GM19328 (cell line): Measurements from ENCODE around the gene ARFGEF3.
"Not testable (repeated sequence)": the region's sequence is repeated elsewhere in the genome, so short reads cannot be mapped to it uniquely, and the experiment has no call there.

ENCODE experiments used
- ATAC-seq: cut with Tn5 transposase; IDR thresholded peaks from one replicate; pipeline ENCODE4 v1.9.1; 2021; ENCODE audit warnings: mild to moderate bottlenecking, moderate library complexity; ENCODE audit not compliant: unreplicated experiment

The ARFGEF3 gene

DNA sequence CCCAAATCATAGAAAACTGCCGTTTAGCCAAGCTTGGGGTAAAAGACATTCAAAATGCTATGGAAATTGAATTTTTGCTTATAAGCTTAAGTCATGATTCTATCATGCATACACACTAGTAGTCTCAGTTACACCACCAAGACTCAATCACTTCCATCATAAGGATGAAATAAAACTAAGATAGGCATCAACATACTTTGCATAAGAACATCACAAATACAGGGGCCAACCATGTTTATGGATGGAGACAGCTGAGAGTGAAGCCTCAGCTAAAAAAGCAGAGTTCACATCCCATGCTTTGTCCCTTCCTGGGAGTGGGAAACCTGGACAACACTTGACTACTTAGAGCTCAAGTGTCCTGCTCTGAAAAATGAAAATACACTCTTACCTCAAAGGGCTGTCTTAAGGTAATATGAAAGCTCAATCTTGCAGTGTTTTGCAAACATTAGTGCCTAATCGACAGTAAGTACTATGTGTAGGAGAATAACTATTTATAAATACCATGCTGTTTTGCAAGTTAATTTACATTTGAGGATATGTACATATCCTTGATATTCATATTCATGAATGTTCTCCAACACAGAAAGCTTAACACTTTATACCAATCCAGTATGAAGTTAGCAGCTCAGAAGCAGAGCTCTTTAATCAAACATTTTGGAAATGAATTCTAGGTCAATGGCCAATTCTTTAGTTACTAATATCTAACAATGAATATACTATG is 184.0 kb downstream of the ARFGEF3 start:
- ATAC-seq: no peak

GRCh38 chr6:138346302-138347195 is 184.8 kb downstream of the ARFGEF3 start:
- no peak for ATAC-seq

DNA sequence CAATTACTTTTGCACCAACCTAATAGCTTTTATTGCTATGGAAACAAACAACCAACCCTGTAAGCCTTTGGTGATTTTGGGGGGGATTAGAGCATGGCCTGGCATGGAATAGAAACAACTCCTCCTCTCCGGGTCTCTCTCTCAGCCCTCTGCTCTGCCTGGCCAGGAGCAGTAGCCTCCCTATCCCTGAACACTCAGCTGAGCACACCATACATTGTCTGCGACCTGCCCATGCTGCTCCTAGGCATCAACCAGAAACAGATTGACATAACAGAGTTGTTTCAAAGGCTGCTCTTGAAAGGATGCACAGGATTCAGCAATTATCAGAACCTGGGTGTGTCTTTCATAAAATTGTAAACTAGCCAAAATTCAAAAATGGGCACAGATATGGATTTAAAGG is 186.1 kb downstream of the ARFGEF3 start:
- no peak for ATAC-seq

- ATAC-seq: no peak
Observed at GRCh38 chr6:138349891-138350290, 188.2 kb downstream of the ARFGEF3 start.

GRCh38 chr6:138357928-138358327 is 196.2 kb downstream of the ARFGEF3 start:
- no peak for ATAC-seq

DNA sequence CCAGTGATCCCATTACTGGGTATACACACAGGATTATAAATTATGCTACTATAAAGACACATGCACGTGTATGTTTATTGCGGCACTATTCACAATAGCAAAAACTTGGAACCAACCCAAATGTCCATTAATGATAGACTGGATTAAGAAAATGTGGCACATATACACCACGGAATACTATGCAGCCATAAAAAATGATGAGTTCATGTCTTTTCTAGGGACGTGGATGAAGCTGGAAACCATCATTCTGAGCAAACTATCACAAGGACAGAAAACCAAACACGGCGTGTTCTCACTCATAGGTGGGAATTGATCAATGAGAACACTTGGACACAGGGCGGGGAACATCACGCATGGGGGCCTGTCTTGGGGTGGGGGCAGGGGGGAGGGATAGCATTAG is 206.9 kb downstream of the ARFGEF3 start:
- ATAC-seq: not testable (repeated sequence)

DNA sequence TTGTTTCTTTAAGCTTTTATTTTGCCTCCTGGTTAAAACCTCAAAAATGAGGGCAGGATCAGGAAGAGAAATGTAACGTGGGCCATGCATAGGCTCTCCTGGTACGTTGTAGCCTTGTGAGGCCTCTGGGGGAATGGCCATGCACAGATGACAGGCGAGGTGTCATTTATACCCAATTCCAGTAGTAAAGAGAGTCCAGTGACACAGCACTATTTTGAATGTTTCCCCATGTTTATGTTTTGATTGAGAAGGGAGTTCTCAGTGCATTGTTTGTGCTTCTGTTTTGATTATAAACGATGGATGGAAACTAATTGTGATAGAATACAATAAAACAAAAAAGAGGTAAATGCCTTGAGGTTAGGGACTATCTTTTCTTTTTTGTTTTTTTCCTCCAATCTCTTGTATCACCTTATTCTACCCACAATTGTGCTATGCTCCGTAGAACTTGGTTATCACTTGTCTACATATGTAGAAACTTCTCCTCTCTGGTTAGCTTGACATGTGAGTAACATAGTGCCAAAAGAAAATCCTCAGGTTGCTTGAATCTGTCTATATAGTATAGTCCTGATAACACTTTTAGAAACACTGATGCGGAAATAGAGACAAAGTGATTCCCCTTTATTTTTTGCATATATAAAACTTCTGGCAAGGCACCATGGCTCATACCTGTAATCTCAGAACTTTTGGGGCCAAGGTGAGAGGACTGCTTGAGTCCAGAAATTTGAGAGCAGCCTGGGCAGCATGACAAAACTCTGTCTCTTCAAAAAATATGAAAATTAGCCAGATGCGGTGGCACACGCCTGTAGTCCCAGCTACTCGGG is 209.1 kb downstream of the ARFGEF3 start:
- ATAC-seq: no peak

- no peak for ATAC-seq
Observed at GRCh38 chr6:138371452-138371711, 209.6 kb downstream of the ARFGEF3 start.

DNA sequence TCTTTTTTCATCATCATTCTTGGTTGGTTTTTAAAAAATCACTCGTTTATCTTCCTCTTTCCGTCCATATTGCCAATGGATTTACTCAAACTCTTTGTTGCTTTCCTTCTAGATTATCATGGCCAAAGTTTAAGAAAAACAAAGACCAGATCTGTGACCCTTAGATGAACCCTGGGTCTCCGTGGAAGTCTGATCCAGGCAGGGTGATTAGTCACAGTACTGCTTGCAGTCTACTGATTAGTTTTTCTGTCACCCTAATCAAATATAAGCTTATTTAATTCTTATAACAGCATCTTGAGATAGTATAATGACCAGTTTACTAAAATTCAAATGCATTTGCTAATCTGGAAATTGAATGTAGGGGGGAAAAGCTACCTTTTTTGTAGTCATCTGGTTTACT is 210.0 kb downstream of the ARFGEF3 start:
- no peak for ATAC-seq

DNA sequence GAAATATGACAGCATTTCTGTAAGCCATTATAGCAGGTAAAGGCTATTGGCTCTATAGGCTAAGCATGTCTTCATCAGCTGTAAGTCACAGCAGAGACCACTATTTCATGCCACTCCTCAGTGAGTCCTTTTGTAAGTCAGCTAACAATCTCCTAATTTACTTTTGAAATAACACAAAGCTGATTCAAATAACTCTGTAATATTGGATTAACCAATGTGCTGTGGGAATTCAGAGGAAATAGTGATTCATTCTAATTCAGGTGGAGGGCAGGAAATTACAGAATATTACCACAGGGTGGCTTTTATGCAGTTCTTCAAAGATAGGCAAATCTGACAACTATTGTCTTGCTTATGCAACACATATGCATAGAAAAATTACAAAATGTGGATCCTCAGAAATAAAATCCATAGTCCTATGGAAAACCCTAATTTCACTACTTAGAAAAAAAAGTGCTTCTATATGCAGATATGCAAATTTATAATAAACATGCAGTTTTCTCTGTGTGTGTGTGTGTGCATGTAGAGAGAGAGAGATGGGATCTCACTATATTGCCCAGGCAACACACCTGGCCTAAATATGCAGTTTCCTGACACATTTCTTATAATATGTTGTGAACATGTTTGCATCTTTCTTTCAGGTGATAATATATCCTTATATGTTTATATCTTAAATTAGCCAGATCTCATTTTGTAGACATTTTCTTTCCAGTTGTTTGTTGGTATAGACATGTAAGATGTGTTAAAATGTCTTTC is 211.1 kb downstream of the ARFGEF3 start:
- ATAC-seq: no peak

GRCh38 chr6:138374230-138374629 is 212.5 kb downstream of the ARFGEF3 start:
- no peak for ATAC-seq

- no peak for ATAC-seq
Observed at GRCh38 chr6:138374815-138375214, 213.1 kb downstream of the ARFGEF3 start.

- no peak for ATAC-seq
Observed at GRCh38 chr6:138377042-138377441, 215.3 kb downstream of the ARFGEF3 start.

DNA sequence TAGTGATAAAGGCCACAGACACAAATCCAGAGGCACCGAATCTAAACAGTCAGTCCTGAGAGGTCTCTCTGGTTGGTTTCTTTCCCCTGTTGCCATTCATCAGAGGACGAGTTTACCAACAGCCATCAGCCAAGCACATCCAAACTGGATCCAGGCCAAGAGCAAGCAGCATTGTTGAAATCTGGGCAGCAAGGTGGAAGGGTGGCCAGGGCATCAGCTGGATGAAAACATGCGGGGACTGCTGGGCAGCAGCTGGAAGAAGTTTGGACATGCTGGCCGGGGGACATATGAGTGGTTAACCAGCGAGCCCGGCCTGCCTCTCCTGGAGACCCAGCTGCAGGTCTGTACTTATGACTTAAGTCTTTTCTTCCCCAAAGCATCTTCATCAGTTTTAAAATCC is 216.1 kb downstream of the ARFGEF3 start, which contains the start of gene SMIM28:
Gene SMIM28 (plus strand): TSS at position 62 of the 400 bp plus-strand sequence. CDS start 168 bp downstream, at position 230.
- ATAC-seq: no peak

DNA sequence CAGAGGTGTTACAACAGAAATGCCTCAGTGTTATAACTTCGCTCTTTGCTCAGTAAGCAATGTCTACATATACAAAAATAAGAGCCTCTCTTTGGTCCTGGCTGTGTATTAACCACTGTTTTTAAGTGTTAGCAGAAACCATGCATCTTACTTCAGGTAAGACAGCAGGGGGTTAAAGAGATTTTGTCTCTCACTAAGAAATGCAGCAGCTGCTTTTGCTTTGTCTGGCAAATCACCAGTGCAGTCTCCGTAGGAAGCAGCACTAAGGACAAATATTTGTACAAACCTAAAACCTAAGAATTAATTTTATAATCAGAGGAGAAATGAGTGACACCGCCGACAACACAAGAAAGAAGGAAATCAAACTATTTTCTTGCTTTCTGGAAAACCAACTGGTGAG is 216.7 kb downstream of the ARFGEF3 start:
- no peak for ATAC-seq

DNA sequence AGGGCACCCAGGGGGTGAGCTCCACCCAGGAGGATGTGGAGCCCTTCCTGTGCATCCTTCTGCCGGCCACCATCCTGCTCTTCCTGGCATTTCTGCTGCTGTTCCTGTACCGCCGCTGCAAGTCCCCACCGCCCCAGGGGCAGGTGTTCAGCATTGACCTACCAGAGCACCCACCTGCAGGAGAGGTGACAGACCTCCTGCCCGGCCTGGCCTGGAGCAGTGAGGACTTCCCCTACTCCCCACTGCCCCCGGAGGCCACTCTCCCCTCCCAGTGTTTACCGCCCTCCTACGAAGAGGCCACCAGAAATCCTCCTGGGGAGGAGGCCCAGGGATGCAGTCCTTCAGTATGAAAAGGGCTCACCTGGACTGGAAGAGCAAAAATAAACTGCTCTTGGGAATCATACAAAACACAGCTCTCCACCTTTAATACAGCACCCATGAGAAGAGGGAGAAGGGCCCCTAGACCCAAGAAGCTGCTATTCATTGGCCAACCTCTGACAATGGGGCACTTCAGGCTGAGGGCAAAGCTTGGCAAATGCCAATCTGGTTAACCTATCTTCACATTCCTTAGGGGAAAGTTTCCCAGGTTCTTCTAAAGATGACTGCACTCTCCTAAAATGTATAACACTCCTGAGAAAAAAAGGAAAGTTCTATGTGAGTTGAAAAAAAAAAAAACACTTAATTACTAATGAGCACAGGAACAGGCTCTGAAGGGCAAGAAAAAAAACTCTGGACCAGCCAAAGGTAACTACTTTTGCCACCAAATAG is 220.9 kb downstream of the ARFGEF3 start:
- ATAC-seq: no peak

- no peak for ATAC-seq
Observed at GRCh38 chr6:138383776-138384175, 222.0 kb downstream of the ARFGEF3 start.

GRCh38 chr6:138386897-138387296 is 225.2 kb downstream of the ARFGEF3 start:
- no peak for ATAC-seq

GRCh38 chr6:138387577-138388368 is 226.0 kb downstream of the ARFGEF3 start:
- ATAC-seq: no peak
